KBM-7 (cell line): Measurements from ENCODE around the gene TPM3.
A peak's percentile ranks its signal among the peaks of the same experiment; 100 is the strongest.
"Not testable (repeated sequence)": the region's sequence is repeated elsewhere in the genome, so short reads cannot be mapped to it uniquely, and the experiment has no call there.

Experiments used
- DNase-seq: peaks from one replicate; pipeline ENCODE4 v3.0.0-alpha.2; 2015
- in situ Hi-C: fragments of 300-500 bp; cut with MboI; formaldehyde crosslinking; loops from 2 replicates; pipeline ENCODE4 v1.14.3; 2020; ENCODE audit warnings: low sequenced_read_pairs, low pct_unique_long_range_greater_than_20kb, mixed read lengths

Gene TPM3

DNA sequence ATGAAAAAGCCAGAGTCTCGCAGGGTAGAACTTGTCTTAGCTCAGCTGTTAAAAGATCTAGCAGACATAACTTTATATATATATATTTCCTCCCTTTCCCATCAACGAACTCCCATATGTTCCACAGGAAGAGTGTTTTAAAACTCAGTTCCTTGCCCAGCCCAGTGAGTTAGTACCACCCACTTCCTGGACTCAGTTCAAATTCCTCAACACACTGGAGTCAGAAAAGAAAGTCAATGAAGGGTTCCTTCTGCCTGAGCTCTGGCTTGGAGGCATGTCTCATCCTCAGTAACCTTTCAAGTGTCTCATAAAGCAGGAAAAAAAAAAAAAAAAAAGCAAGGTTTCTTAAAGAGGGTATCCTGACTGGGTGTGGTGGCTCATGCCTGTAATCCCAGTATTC lies 15.6 kb downstream of the TPM3 start:
- in situ Hi-C loops = no loop called here
- peak; percentile 53 for DNase-seq

DNA sequence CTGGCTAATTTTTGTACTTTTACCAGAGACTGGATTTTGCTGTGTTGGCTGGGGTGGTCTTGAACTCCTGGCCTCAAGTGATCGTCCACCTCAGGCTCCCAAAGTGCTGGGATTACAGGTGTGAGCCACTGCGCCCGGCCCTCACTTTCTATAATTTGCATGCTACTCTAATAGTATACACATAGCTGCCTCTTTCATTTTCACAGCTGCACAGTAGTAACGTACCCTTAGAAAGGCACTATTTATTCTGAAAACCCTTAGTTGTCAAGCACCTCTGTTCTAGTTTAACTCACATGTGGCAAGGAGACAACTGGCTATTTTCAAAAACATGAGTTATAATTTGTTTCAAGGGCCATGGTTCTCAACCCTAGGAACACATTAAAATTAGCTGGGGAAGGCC lies 17.2 kb downstream of the TPM3 start:
- no peak for DNase-seq
- in situ Hi-C loops = no loop called here

DNA sequence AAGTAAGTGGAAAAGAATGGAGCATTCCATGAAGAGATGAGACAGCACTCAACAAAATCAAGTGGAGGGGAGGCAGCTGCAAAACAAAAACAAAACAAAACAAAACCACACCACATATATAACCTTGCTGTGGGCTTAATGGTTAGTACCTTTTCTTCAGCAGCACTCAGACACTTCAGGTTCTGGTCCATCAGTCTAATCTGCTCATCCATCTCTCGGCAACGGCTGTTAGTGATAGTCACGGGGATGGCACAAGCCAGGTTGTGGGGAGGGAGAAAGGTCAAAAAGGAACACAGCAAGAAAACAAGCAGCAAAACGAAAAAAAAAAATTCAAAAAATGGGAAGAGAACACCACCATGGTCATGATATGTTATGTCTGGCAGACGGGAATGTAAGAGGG lies 20.0 kb downstream of the TPM3 start:
- no peak for DNase-seq
- in situ Hi-C loops = no loop called here

DNA sequence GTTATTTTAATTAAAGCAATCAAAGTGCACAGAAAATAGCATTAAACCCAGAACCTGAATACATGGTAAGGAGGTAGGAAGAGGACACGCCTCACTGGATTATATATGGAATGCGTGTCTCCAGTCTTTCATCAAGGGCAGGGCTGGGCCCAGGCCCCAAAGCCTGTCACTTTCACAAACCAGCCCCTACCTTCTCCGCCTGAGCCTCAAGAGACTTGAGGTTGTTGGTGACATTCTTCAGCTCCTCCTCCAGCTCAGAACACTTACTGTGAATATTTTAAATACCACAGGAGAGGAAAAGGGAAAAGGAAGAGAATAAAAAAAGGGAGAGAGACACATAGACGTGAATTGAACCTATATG lies 20.7 kb downstream of the TPM3 start:
- in situ Hi-C loops = no loop called here
- DNase-seq = no peak

DNA sequence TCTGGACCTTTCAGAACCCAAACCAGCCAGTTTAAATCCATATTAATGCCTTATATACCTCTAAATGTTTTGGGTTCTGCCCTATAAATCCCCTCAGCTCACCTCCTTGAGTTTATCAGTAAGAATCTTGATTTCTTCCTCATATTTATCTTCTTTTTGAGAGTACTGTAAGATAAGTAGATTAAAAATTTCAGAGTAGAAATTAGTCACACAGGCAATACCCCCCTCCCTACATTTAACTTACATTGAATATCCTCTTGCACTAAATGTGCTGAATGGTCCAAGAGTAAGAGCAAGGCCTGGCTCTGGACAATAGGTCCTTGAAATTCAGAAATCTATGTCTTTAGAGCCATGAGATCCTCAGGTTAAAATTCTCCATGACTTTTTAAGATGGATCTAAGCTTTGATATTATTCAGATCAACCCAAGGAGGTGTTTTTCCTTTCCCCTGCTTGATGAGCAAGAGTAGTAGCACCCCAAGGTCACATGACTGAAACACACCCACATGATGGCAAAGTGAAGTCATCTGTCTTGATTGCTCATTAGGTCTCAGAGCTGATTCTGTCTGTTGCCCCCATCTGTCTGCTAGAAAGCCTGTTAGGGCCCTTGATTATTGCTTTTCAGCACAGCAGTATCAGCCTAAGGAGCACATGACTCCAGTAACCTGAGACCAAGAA lies 21.2 kb downstream of the TPM3 start:
- no peak for DNase-seq
- in situ Hi-C loops = no loop called here

DNA sequence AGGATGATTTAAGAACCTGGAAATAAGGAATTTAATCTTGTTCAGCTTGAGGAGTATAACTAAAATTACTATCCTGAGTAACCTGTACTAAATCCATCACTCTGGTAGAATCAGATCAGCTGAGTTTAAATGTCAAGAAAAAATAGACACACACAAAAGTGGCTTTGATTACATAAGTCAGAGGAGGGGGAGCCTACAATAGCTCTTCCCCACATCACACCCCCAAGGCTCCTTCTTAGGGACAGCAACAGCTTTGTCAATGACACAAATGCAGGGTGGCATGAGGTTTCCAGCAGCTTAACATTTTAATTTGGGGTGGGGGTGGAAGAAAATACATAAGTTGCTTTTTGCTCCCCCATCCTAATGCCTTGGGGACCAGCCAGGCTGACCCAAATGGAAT lies 24.4 kb downstream of the TPM3 start:
- in situ Hi-C loops = no loop called here
- no peak for DNase-seq

DNA sequence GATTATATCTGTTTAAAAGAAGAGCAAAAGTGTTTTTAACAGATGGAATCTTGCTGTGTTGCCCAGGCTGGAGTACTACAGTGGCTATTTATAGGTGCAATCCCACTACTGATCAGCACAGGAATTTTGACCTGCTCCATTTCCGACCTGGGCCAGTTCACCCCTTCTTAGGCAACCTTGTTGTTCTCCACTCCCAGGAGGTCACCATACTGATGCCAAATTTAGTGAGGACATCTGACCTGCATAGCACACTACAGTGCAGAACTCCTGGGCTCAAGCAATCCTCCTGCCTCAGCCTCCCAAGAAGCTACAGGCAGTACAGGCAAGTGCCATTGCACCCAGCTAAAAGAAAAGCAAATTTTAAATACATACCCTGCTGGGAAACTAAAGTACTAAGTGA lies 25.7 kb downstream of the TPM3 start:
- in situ Hi-C loops = no loop called here
- no peak for DNase-seq

DNA sequence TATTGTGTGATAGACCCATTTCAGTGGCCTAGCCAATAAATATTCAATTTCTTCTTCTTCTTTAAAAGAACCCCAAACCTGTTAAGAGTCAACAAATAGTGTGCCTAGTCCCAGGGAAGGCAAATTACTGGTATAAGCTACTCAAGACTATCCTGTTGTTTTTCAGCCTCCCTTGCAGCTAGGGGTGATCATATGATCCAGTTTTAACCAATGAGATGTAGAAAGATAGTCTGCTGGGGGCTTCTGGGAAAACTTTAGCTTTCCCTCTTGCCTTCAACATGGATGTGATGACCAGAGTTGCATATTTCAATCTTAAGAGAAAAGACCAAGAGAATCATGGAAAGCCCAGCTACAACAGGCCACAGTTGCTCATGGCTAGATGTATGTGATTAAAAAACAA lies 32.3 kb downstream of the TPM3 start:
- in situ Hi-C loops = no loop called here
- DNase-seq = no peak

DNA sequence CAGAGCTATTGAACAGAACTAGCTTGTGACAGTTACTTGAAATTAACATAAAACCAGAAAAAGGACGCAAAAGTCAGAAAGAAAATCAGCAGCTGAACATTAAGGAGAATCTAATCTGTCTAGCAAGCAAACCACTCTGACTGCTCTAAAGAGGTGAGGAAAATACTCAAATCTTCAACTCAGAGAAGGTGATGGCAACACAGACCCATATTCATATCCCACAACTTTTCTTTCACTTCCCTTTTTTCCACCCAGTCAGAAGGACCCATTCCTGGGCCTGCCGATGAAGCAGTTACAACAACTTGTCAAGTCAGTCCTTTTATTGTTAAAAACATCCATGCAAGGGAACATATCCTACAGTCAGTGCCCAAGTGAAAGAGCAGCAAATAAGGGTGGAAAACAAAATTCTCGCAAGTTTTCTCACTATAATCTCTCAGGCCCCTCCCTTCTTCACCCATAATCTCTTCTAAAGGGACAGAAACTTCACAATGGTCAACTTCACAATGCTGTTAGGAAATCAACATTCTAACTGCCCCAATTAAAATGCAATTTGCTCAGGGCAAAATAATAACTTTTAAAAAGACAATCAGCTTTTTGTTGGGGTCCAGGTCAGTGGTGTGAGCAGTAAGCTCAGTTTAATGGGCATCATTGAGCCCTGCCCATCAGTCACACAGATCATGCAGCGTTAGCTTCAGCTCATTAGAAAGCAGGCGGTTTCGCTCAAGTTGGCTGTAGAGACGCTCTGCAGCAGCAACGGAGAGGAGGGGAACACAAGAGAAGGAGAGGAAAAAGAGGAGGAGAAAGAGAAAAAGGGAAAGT lies 33.4 kb downstream of the TPM3 start:
- in situ Hi-C loops = no loop called here
- peak; percentile 48 for DNase-seq

DNA sequence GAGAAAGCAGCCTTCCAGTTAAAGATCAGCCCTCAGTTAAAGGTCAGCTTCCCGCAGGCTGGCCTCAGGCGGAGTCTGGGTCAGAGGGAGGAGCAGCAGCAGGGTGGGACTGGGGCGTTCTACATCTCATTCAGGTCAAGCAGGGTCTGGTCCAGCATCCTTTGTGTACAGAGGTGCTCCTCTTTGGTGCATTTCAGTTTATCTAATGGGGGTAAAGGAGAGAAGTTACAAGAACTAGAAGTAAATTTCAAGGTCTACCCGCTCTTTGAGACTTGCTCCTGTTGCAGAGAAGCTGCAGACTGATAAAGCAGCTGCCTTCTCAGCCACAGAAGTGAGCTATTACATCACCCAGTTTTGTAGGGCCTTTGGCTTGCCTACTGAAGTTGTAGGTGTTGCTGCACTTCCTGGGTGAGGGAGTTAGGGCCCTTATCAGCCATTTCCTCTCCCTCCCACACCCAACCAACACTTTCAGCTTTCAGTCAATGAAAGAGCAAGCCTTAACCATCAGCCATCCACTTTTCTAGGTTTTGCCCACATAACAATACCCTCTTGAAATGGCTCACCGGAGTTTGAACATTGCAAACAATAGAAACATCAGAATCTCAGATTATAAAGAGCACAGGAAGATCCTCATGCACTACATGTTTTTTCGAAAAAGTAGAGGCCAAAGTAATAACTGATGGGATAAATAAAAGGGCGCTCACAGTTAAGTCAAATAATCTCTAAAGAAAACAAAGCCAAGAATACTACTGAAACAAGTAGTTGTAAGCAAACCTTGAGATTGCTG lies 34.2 kb downstream of the TPM3 start:
- in situ Hi-C loops = no loop called here
- no peak for DNase-seq

DNA sequence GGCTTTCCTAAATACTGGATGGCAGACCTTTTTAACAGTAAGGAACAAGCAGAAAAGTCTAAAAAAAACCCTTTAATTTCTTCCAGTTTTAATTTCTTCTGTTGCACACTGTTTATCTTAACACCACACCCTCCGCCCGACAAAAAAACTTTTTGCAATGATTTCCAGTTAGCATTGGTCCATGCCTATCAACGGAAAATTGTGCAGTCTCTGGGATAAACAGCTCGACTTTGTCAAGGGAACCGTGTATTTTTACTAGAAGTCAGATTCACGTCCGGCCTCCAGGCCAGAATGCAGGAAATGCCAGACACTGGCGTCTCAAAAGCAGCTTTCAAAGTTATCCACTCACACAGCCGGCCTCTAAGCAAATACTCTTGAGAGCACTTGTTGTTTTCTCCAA lies 36.6 kb downstream of the TPM3 start:
- in situ Hi-C loops = no loop called here

DNA sequence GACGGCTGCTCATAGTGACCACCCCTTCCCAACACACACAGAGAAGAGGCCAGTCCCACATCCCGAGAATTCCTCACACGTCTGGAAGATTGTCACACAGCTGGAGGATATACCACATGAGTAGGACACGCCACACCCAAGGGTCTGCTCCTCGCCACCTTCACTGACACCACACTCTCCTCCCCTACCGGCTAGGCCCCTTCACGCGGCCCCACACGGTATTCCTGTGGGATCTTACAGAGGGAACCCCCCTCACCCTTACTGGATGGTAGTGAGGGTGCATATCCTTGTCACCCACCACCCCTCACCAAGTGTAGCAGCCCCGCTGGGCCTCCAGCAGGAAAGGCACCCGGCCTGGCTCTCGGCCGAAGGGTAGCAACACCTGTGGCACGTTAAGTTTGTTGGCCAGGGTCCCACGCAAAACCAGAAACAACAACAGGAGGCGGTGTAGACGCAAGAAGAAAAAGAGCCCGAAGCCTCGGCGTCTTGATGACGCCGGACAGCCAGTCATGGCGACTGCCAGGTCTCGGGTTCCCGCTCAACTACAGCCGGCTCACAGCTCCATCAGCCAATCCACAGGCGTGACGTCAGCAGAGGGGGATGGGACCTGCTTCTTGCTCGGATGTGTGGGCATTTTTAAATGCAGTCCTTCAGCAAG lies 37.2 kb downstream of the TPM3 start, which contains the start of gene NUP210L:
Gene NUP210L, minus strand, starts transcription at position 540 of the 658 bp plus-strand sequence.
- no peak for DNase-seq
- in situ Hi-C loops = no loop called here

More for the DNA sequence above, 36.6 kb downstream of the TPM3 start:
- DNase-seq = no peak

DNA sequence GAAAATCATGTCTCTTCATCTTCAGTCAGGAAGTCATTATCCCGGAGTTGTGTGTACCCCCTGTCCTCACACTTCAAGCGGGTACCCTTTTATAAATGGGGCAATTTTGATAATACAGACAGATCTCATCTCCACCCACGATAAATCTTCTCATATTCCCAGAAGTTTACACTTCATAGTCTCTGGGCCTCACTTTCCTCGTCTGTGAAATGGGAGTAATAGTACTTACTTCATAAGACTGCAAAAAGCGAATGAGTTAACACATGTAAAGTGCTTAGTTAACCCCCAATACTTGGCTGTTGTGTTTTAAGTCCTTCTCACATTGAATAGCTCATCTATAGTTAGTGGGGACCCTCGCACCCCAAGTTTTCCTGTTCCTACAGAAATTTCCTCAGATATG lies 37.8 kb downstream of the TPM3 start:
- in situ Hi-C loops = no loop called here
- DNase-seq = no peak

DNA sequence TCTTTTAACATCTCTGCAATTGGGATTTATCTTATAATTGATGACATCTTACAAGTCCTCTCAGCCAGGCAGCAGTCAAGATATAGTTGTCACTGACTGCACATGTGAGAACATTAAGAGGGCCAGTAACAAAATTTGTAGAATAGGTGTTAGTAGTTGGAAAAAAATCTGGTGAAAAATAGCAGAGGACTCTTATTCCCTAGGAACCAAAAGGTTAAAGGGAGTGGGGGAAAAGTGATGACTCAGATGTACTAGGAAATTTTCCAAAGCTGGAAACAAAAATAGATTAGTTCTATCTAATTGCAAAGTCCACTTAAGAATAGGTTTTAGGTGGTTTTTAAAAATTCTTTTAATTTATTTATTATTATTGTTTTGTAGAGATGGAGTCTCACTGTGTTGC lies 40.6 kb downstream of the TPM3 start:
- in situ Hi-C loops = no loop called here
- no peak for DNase-seq

DNA sequence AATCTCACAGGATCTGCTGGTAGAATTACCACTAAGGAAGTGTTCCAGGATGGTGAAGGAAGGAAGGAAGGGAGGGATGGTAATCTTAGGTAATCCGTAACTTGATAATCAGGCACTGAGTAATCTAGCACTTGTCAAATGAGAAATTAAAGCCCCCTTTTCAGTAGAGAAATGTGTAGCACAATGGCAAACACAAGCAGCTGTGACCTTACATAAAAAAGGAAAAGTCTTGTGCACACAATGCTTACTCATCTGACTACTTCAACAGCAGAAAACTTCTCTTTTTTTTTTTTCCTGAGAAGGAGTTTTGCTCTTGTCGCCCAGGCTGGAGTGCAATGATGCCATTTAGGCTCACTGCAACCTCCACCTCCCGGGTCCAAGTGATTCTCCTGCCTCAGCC lies 43.1 kb downstream of the TPM3 start:
- DNase-seq = peak; percentile 25
- in situ Hi-C loops = no loop called here

DNA sequence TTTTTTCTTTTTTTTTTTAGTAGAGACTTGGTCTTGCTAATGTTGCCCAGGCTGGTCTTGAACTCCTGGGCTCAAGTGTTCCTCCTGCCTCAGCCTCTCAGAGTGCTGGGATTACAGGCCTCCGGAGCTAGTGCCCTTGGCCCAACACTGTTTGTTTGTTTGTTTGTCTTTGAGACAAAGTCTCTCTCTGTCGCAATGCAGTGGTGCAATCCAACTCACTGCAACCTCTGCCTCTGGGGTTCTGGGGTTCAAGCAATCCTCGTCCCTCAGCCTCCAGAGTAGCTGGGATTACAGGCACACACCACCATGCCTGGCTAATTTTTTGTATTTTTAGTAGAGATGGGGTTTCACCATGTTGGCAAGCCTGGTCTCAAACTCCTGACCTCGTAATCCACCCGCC lies 44.4 kb downstream of the TPM3 start:
- DNase-seq, in situ Hi-C loops: not testable (repeated sequence)

DNA sequence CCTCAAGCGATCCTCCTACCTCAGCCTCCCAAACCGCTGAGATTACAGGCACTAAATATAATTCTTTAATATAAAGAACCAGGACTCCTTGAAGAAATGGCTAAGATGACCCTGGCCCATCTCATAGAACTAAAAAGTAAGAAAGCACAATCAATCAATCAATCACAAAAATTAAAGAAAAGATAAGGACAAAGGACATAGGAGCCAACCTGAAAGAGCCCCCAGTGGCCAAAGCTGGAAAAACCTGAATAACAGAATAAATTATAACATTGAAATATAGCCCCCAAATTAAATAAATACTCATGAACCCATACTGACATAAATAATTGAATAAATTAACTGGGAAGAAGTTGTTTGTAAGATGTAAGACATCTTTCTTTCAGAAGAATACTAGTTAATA lies 45.9 kb downstream of the TPM3 start:
- in situ Hi-C loops = no loop called here
- DNase-seq = peak; percentile 15

DNA sequence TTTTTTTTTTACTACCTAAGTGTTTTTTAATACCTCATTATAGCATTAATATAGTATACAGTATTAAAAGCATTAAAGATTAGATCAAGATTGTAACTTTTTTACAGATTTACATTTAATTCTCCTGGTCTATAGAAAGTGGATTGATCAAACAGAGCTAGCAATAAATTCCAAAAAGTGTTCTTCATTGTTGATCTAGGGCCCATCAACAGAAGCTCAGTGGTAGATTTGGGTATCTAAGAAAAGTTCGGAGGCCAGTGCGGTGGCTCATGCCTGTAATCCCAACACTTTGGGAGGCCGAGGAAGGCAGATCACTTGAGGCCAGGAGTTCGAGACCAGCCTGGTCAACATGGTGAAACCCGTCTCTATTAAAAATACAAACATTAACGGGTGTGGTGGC lies 49.5 kb downstream of the TPM3 start:
- no peak for DNase-seq
- in situ Hi-C loops = no loop called here

DNA sequence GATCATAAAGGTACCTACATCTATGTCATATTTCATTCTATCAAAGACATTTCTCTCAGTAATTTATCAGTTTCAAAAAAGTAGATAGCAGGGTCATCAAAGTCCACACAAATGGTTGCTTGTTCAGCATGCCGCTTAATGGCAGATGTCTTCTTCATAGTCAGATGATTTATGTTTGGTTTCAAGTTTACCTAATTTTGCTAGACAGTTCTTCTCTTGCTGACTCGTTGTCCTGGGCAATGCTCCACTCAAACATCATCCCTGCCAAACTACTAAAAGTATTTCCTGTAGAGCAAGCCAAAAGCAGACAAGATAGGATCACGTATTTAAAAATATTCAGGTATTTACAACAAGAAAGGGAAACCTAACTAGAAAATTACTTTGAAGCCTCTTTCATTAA lies 50.7 kb downstream of the TPM3 start:
- no peak for DNase-seq

DNA sequence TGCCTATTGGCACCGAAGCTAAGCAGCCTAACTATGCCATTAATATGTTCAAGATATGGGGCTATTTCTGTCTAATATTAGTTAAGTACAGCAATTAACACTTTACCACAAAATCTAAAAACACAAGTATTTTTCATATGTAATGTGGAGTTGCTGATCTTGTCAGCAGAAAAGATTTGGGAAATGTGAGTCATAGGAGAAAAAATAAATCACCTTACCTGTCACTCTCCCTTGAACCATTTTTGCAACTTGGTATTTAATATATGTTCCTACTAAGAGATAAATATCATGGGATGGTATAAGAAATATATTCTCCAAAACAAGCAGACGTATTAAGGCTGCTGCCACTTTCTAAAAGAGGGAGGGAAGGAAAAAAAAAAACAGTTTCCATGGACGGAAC lies 54.0 kb downstream of the TPM3 start:
- in situ Hi-C loops = no loop called here
- DNase-seq = no peak

More for the DNA sequence above, 50.7 kb downstream of the TPM3 start:
- in situ Hi-C loops = no loop called here
